ENCODE measurements around the gene PRPSAP2.

- no peak for TF ChIP-seq POLR2AphosphoS5 (IDR thresholded peaks at IDR 0.05; ENCODE audit: low read depth, low read length)
- peak; percentile 93 to 95 (median 94) for TF ChIP-seq CTCF (IDR thresholded peaks at IDR 0.05; ENCODE audit: control extremely low read depth in 1 of 3, insufficient read depth in 1 of 3, low read depth in 1 of 3, low read length in 3 of 3)
- no peak for TF ChIP-seq RFX5 (IDR thresholded peaks at IDR 0.05; ENCODE audit: borderline replicate concordance, low read depth, low read length)
- peak; percentile 96 for TF ChIP-seq RAD21 (IDR thresholded peaks at IDR 0.05 in 1 of 2, conservative IDR thresholded peaks at IDR 0.05 in 1 of 2; ENCODE audit: low read depth in 2 of 2, low read length in 2 of 2)
- peak; percentile 46; the same call in 1 of the 2 replicates for TF ChIP-seq USF2 (IDR thresholded peaks at IDR 0.05; ENCODE audit: low read length)
- no peak for TF ChIP-seq ZNF274 (IDR thresholded peaks at IDR 0.05; ENCODE audit: borderline replicate concordance, extremely low read depth, low read length)
- no peak for TF ChIP-seq POLR2A (IDR thresholded peaks at IDR 0.05; ENCODE audit: control extremely low read depth in 1 of 2, low read depth in 2 of 2, low read length in 2 of 2)
- TF ChIP-seq PHF8 (conservative IDR thresholded peaks at IDR 0.05; ENCODE audit: low read depth, low read length): no peak
- no peak for TF ChIP-seq SIRT6 (IDR thresholded peaks at IDR 0.05; ENCODE audit: low read length)
- TF ChIP-seq, protein P1, sequence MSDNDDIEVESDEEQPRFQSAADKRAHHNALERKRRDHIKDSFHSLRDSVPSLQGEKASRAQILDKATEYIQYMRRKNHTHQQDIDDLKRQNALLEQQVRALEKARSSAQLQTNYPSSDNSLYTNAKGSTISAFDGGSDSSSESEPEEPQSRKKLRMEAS (IDR thresholded peaks at IDR 0.05): peak; percentile 87
- no peak for TF ChIP-seq SIN3A (conservative IDR thresholded peaks at IDR 0.05 in 1 of 2, IDR thresholded peaks at IDR 0.05 in 1 of 2; ENCODE audit: low read depth in 1 of 2, low read length in 2 of 2)
- no peak for TF ChIP-seq ATF2 (IDR thresholded peaks at IDR 0.05; ENCODE audit: low read length)
- TF ChIP-seq KDM1A (IDR thresholded peaks at IDR 0.05; ENCODE audit: borderline replicate concordance, low read length): no peak
- no peak for TF ChIP-seq SP1 (IDR thresholded peaks at IDR 0.05; ENCODE audit: low read depth, low read length)
Measured at GRCh38 chr17:18960803-18961511, 103.0 kb downstream of the PRPSAP2 start.

Measured in H1 (cell line).